ENCODE measurements around the gene CELF2. TPM values are rescaled to one million over a fixed set of nuclear protein-coding genes. Genes with fewer than 3 reads are reported as not detected.
A peak's percentile ranks its signal among the peaks of the same experiment; 100 is the strongest.

Gene CELF2
- total RNA-seq, 1 donor, result 135 TPM

- no peak overlapping the region for H3K4me3 ChIP-seq (ENCODE audit: low read length)
- H3K9me3 ChIP-seq (ENCODE audit: low read depth, low read length), result no peaks in the 10 kb centered on the region
- peaks cover 69% of the 10 kb centered on the region for H3K27me3 ChIP-seq (ENCODE audit: insufficient read depth, low read length)
- H3K4me1 ChIP-seq (ENCODE audit: insufficient read depth, low read length), result peaks cover 4% of the 10 kb centered on the region
Measured at GRCh38 chr10:11011984-11012383, 5.7 kb upstream of the CELF2 start.

- H3K4me3 ChIP-seq (ENCODE audit: low read length), result no peak overlapping the region
- peaks cover 7% of the 10 kb centered on the region for H3K4me1 ChIP-seq (ENCODE audit: insufficient read depth, low read length)
- no peaks in the 10 kb centered on the region for H3K9me3 ChIP-seq (ENCODE audit: low read depth, low read length)
- H3K27me3 ChIP-seq (ENCODE audit: insufficient read depth, low read length), result peaks cover 70% of the 10 kb centered on the region
Measured at GRCh38 chr10:11012421-11013295, 5.0 kb upstream of the CELF2 start.

- Histone ChIP-seq H3K4me1 (ENCODE audit: insufficient read depth, low read length) (peaks cover 7% of the 10 kb centered on the region), H3K9me3 (ENCODE audit: low read depth, low read length) (no peaks in the 10 kb centered on the region), H3K4me3 (ENCODE audit: low read length) (no peak overlapping the region), H3K27me3 (ENCODE audit: insufficient read depth, low read length) (peaks cover 64% of the 10 kb centered on the region)
Measured at GRCh38 chr10:11013836-11014235, 3.8 kb upstream of the CELF2 start.

- Histone ChIP-seq H3K4me1 (ENCODE audit: insufficient read depth, low read length) (peaks cover 7% of the 10 kb centered on the region), H3K4me3 (ENCODE audit: low read length) (no peak overlapping the region), H3K9me3 (ENCODE audit: low read depth, low read length) (no peaks in the 10 kb centered on the region), H3K27me3 (ENCODE audit: insufficient read depth, low read length) (peaks cover 74% of the 10 kb centered on the region)
Measured at GRCh38 chr10:11014671-11015445, 2.8 kb upstream of the CELF2 start.

GRCh38 chr10:11015446-11015934 is 2.2 kb upstream of the CELF2 start:
- H3K27me3 ChIP-seq (ENCODE audit: insufficient read depth, low read length), result peaks cover 80% of the 10 kb centered on the region
- H3K9me3 ChIP-seq (ENCODE audit: low read depth, low read length), result no peaks in the 10 kb centered on the region
- no peak overlapping the region for H3K4me3 ChIP-seq (ENCODE audit: low read length)
- peaks cover 7% of the 10 kb centered on the region for H3K4me1 ChIP-seq (ENCODE audit: insufficient read depth, low read length)

- Histone ChIP-seq H3K4me1 (ENCODE audit: insufficient read depth, low read length) (peaks cover 7% of the 10 kb centered on the region), H3K27me3 (ENCODE audit: insufficient read depth, low read length) (peaks cover 84% of the 10 kb centered on the region), H3K4me3 (ENCODE audit: low read length) (peak overlapping the region; percentile 9), H3K9me3 (ENCODE audit: low read depth, low read length) (no peaks in the 10 kb centered on the region)
Measured at GRCh38 chr10:11017000-11017569, 587 bp upstream of the CELF2 start.

- Histone ChIP-seq H3K9me3 (ENCODE audit: low read depth, low read length) (no peaks in the 10 kb centered on the region), H3K4me1 (ENCODE audit: insufficient read depth, low read length) (peaks cover 4% of the 10 kb centered on the region), H3K4me3 (ENCODE audit: low read length) (peak overlapping the region; percentile 27), H3K27me3 (ENCODE audit: insufficient read depth, low read length) (peaks cover 86% of the 10 kb centered on the region)
Measured at GRCh38 chr10:11018432-11018841, 765 bp downstream of the CELF2 start.

GRCh38 chr10:11018855-11019631 is 1.4 kb downstream of the CELF2 start:
- Histone ChIP-seq H3K4me3 (ENCODE audit: low read length) (no peak overlapping the region), H3K4me1 (ENCODE audit: insufficient read depth, low read length) (peaks cover 4% of the 10 kb centered on the region), H3K27me3 (ENCODE audit: insufficient read depth, low read length) (peaks cover 86% of the 10 kb centered on the region), H3K9me3 (ENCODE audit: low read depth, low read length) (no peaks in the 10 kb centered on the region)

GRCh38 chr10:11019724-11020547 is 2.3 kb downstream of the CELF2 start:
- Histone ChIP-seq H3K9me3 (ENCODE audit: low read depth, low read length) (no peaks in the 10 kb centered on the region), H3K4me1 (ENCODE audit: insufficient read depth, low read length) (peaks cover 4% of the 10 kb centered on the region), H3K27me3 (ENCODE audit: insufficient read depth, low read length) (peaks cover 80% of the 10 kb centered on the region), H3K4me3 (ENCODE audit: low read length) (no peak overlapping the region)

- Histone ChIP-seq H3K27me3 (ENCODE audit: insufficient read depth, low read length) (peaks cover 74% of the 10 kb centered on the region), H3K4me1 (ENCODE audit: insufficient read depth, low read length) (peaks cover 4% of the 10 kb centered on the region), H3K4me3 (ENCODE audit: low read length) (no peak overlapping the region), H3K9me3 (ENCODE audit: low read depth, low read length) (no peaks in the 10 kb centered on the region)
Measured at GRCh38 chr10:11020548-11020942, 2.9 kb downstream of the CELF2 start.

GRCh38 chr10:11022213-11022612 is 4.5 kb downstream of the CELF2 start:
- Histone ChIP-seq H3K27me3 (ENCODE audit: insufficient read depth, low read length) (peaks cover 57% of the 10 kb centered on the region), H3K9me3 (ENCODE audit: low read depth, low read length) (no peaks in the 10 kb centered on the region)

GRCh38 chr10:11023009-11023953 is 5.6 kb downstream of the CELF2 start:
- Histone ChIP-seq H3K4me1 (ENCODE audit: insufficient read depth, low read length) (no peaks in the 10 kb centered on the region), H3K4me3 (ENCODE audit: low read length) (no peak overlapping the region), H3K27me3 (ENCODE audit: insufficient read depth, low read length) (peaks cover 54% of the 10 kb centered on the region), H3K9me3 (ENCODE audit: low read depth, low read length) (no peaks in the 10 kb centered on the region)

More at GRCh38 chr10:11022213-11022612, 4.5 kb downstream of the CELF2 start:
- H3K4me3 ChIP-seq (ENCODE audit: low read length), result no peak overlapping the region
- peaks cover 4% of the 10 kb centered on the region for H3K4me1 ChIP-seq (ENCODE audit: insufficient read depth, low read length)

- H3K27me3 ChIP-seq (ENCODE audit: insufficient read depth, low read length), result peaks cover 44% of the 10 kb centered on the region
- no peaks in the 10 kb centered on the region for H3K9me3 ChIP-seq (ENCODE audit: low read depth, low read length)
- no peak overlapping the region for H3K4me3 ChIP-seq (ENCODE audit: low read length)
- no peaks in the 10 kb centered on the region for H3K4me1 ChIP-seq (ENCODE audit: insufficient read depth, low read length)
Measured at GRCh38 chr10:11024596-11024995, 6.9 kb downstream of the CELF2 start.

Measured in mononuclear cell (primary cell).